Right atrium auricular region (tissue), 2 donors: ENCODE data around the gene TNNT3. TPM values are rescaled to one million over a fixed set of nuclear protein-coding genes. Genes with fewer than 3 reads are reported as not detected.

Source experiments
- DNase-seq: peaks from one replicate; pipeline ENCODE4 v3.0.0-alpha.2; 2019; ENCODE audit warnings: low spot score
- H3K27ac ChIP-seq, 2 donors: fragments of 200-600 bp; sonication (generic); 1 replicate in 1 of 2; 2 replicates in 1 of 2; pipeline ENCODE4 v1.5.1; 2016 to 2019
- H3K27me3 ChIP-seq, 2 donors: fragments of 200-600 bp; sonication (generic); one replicate each; pipeline versions ENCODE4 v1.5.1 to v1.6.0; 2017 to 2019
- H3K36me3 ChIP-seq: fragments of 200-600 bp; sonication (generic); one replicate; pipeline ENCODE4 v1.5.1; 2016
- H3K4me1 ChIP-seq, 2 donors: fragments of 200-600 bp; sonication (generic); one replicate each; pipeline versions ENCODE4 v1.5.1 to v1.6.0; 2017 to 2019
- H3K4me3 ChIP-seq, 2 donors: fragments of 200-600 bp; sonication (generic); 1 replicate in 1 of 2; 2 replicates in 1 of 2; pipeline ENCODE4 v1.5.1; 2017 to 2019; ENCODE audit warnings: mild to moderate bottlenecking in 1 of 2, moderate library complexity in 1 of 2
- H3K9me3 ChIP-seq, 2 donors: fragments of 200-600 bp; sonication (generic); one replicate each; pipeline ENCODE4 v1.5.1; 2019
- CTCF ChIP-seq, 2 donors: fragments of 200-600 bp; sonication (generic); IDR thresholded peaks; one replicate each; pipeline ENCODE4 v1.5.1; 2019; ENCODE audit warnings: antibody characterized with exemption in 2 of 2
- total RNA-seq, 2 donors: library from RNA; depleted of rRNA; stranded (reverse); fragments of >200 nt; gene quantifications; one replicate each; pipeline ENCODE4 v1.1.0, GENCODE V29; 2016

The TNNT3 gene
- total RNA-seq, 2 donors from 2014 or later = 12.8 to 16.4 TPM

- no peak for TF ChIP-seq CTCF (IDR thresholded peaks at IDR 0.05)
- Histone ChIP-seq H3K27ac (peak overlapping the region in 1 of 2 donors; percentile 77), H3K4me1 (peaks cover 0 to 56% of the 10 kb centered on the region in 2 donors), H3K36me3 (no peaks in the 10 kb centered on the region), H3K27me3 (no peaks in the 10 kb centered on the region), H3K4me3 (no peak overlapping the region), H3K9me3 (no peaks in the 10 kb centered on the region)
- DNase-seq = no peak
These were observed 3.9 kb downstream of the TNNT3 start for GRCh38 chr11:1923201-1923956.

GRCh38 chr11:1924181-1924580, 4.7 kb downstream of the TNNT3 start:
- H3K9me3 ChIP-seq = no peaks in the 10 kb centered on the region
- H3K4me3 ChIP-seq = no peak overlapping the region
- no peak for TF ChIP-seq CTCF (IDR thresholded peaks at IDR 0.05)
- no peaks in the 10 kb centered on the region for H3K27me3 ChIP-seq
- peaks cover 0 to 48% of the 10 kb centered on the region in 2 donors for H3K4me1 ChIP-seq
- H3K36me3 ChIP-seq = no peaks in the 10 kb centered on the region
- DNase-seq = no peak
- H3K27ac ChIP-seq = no peak overlapping the region

- Histone ChIP-seq H3K27ac (no peak overlapping the region), H3K9me3 (no peaks in the 10 kb centered on the region), H3K36me3 (no peaks in the 10 kb centered on the region), H3K4me3 (no peak overlapping the region), H3K27me3 (no peaks in the 10 kb centered on the region), H3K4me1 (peaks cover 0 to 42% of the 10 kb centered on the region in 2 donors)
- TF ChIP-seq CTCF (IDR thresholded peaks at IDR 0.05) = no peak
- no peak for DNase-seq
These were observed 5.3 kb downstream of the TNNT3 start for GRCh38 chr11:1924646-1925372.

- Histone ChIP-seq H3K27me3 (no peaks in the 10 kb centered on the region), H3K36me3 (no peaks in the 10 kb centered on the region), H3K4me3 (no peak overlapping the region), H3K9me3 (no peaks in the 10 kb centered on the region), H3K4me1 (peaks cover 0 to 40% of the 10 kb centered on the region in 2 donors), H3K27ac (peak overlapping the region in 1 of 2 donors; percentile 51)
- no peak for TF ChIP-seq CTCF (IDR thresholded peaks at IDR 0.05)
- no peak for DNase-seq
These were observed 6.1 kb downstream of the TNNT3 start for GRCh38 chr11:1925373-1926155.

GRCh38 chr11:1926156-1927025, 6.9 kb downstream of the TNNT3 start:
- no peak for DNase-seq

More at GRCh38 chr11:1926156-1927025, 6.9 kb downstream of the TNNT3 start:
- Histone ChIP-seq H3K27ac (peak overlapping the region; percentile 51 to 57), H3K4me1 (peaks cover 0 to 33% of the 10 kb centered on the region in 2 donors), H3K9me3 (no peaks in the 10 kb centered on the region), H3K36me3 (no peaks in the 10 kb centered on the region), H3K4me3 (no peak overlapping the region), H3K27me3 (no peaks in the 10 kb centered on the region)
- TF ChIP-seq CTCF (IDR thresholded peaks at IDR 0.05) = no peak
